ACC112 (cell line): ENCODE data around the gene LHFPL5.

Source experiments
- H2AFZ ChIP-seq: fragments of 200-600 bp; sonication (generic); one replicate; pipeline ENCODE4 v1.6.0; 2017; ENCODE audit warnings: antibody characterized with exemption, low read length; ENCODE audit not compliant: unreplicated experiment
- H3K27ac ChIP-seq: fragments of 200-600 bp; sonication (generic); 2 replicates; pipeline ENCODE4 v1.5.1; 2014; ENCODE audit warnings: low read depth, mild to moderate bottlenecking, antibody characterized with exemption, low read length, moderate library complexity
- H3K27me3 ChIP-seq: fragments of 200-600 bp; sonication (generic); 2 replicates; pipeline ENCODE4 v1.6.1; 2014; ENCODE audit warnings: mild to moderate bottlenecking, antibody characterized with exemption, low read length, moderate library complexity, mixed read lengths; ENCODE audit not compliant: insufficient read depth
- H3K36me3 ChIP-seq: fragments of 200-600 bp; sonication (generic); 2 replicates; pipeline ENCODE4 v1.6.1; 2016; ENCODE audit warnings: mild to moderate bottlenecking, antibody characterized with exemption, low read length, moderate library complexity, mixed read lengths; ENCODE audit not compliant: insufficient read depth
- H3K4me1 ChIP-seq: fragments of 200-600 bp; sonication (generic); one replicate; pipeline ENCODE4 v1.6.1; 2016; ENCODE audit warnings: low read length, mixed read lengths; ENCODE audit not compliant: insufficient read depth, unreplicated experiment, control insufficient read depth
- H3K4me3 ChIP-seq: fragments of 200-600 bp; sonication (generic); 2 replicates; pipeline ENCODE4 v1.5.1; 2014; ENCODE audit warnings: mild to moderate bottlenecking, low read depth, low read length
- H3K79me2 ChIP-seq: fragments of 200-600 bp; sonication (generic); one replicate; pipeline ENCODE4 v1.6.0; 2016; ENCODE audit warnings: low read length; ENCODE audit not compliant: control insufficient read depth, unreplicated experiment, insufficient read depth

LHFPL5 gene

DNA sequence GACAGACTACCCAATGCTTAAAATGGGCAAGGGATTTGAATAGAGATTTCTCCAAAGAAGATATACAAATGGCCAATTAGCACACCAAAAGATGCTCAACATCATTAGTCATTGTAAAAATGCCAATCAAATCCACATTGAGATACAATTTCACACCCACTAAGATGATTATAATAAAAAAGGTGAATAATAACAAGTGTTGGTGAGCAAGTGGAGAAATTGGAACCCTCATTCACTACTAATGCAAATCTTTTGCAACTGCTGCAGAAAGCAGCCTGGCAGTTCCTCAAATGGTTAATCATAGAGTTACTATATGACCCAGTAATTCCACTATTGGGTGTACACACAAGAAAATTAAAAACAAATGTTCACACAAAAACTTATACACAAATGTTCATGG is 12.4 kb downstream of the LHFPL5 start:
- H2AFZ ChIP-seq, result no peak overlapping the region

DNA sequence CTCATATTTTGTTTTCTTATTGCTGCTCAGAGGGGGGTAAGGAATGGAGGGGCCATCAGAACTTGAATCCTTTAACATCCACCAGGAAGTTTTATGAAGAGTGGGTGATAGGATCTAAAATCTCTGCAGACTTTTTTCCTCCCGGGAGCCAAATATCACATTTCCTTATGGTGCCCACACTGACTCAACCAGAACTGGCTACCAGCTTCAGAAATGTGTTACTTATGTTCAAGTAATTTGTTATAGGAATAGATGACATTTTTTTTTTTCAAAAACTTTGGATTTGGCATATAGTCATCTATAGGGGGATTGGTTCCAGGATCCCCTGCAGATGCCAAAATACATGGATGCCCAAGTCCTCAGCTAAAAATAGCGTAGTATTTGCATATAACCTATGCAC is 18.4 kb downstream of the LHFPL5 start:
- no peak overlapping the region for H3K27ac ChIP-seq
- H3K4me3 ChIP-seq, result no peak overlapping the region
- no peak overlapping the region for H2AFZ ChIP-seq
- H3K4me1 ChIP-seq, result no peaks in the 10 kb centered on the region
- no peaks in the 10 kb centered on the region for H3K36me3 ChIP-seq
- no peaks in the 10 kb centered on the region for H3K27me3 ChIP-seq
- H3K79me2 ChIP-seq, result no peaks in the 10 kb centered on the region

More for the DNA sequence above, 12.4 kb downstream of the LHFPL5 start:
- Histone ChIP-seq H3K79me2 (no peaks in the 10 kb centered on the region), H3K4me1 (no peaks in the 10 kb centered on the region), H3K4me3 (no peak overlapping the region), H3K27ac (no peak overlapping the region), H3K27me3 (no peaks in the 10 kb centered on the region), H3K36me3 (0 out of 2 replicates have a peak, but pooled peaks cover 2% of the 10 kb centered on the region)

DNA sequence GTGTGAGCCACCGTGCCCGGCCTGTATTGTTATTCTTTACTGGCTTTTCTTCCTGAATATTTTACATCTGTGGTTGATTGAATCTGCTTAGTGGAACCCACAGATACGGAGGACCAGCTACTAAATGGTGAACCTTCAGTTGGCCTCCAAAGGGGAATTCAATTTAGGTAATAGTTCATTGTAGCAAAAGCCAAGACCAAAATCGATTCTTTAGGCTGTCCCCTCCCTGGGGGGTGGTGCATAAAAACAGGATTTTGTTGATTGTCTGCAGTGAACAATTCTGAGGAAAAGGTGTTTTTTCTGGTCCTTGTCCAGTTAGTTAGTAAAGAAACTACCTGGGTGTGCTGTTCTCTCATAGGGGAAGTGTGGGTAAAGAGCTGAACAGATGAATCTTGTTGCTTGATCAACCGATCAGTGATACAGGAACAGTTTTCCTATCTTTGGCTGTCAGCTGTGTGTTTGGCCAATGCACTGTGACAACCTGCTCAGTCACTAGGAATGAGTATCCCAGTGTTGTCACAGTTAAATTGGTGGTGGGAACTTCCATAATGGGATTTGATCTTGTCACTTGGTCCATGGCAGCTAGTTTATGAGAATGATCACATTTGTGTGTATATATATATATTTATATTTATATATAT is 19.5 kb downstream of the LHFPL5 start:
- Histone ChIP-seq H3K79me2 (no peaks in the 10 kb centered on the region), H3K27me3 (no peaks in the 10 kb centered on the region), H3K36me3 (no peaks in the 10 kb centered on the region), H3K4me1 (no peaks in the 10 kb centered on the region), H3K4me3 (no peak overlapping the region), H2AFZ (no peak overlapping the region), H3K27ac (no peak overlapping the region)

DNA sequence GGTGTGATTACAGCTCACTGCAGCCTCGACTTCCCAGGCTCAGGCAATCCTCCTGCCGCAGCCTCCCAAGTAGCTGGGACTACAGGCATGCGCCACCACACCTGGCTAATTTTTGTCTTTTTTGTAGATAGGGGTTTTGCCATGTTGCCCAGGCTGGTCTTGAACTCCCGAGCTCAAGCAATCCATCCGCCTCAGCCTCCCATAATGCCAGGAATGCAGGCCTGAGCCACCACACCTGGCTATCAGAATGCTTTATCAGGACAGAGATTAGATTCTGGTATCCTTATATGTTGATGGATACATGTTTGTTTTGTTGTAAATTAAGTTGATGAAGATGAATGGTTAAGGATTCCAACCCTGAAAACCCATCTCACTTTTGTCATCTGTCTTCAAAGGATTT is 24.2 kb downstream of the LHFPL5 start:
- Histone ChIP-seq H3K27ac (no peak overlapping the region), H3K27me3 (no peaks in the 10 kb centered on the region), H3K36me3 (peaks cover 6% of the 10 kb centered on the region; the same call in 1 of the 2 replicates)

DNA sequence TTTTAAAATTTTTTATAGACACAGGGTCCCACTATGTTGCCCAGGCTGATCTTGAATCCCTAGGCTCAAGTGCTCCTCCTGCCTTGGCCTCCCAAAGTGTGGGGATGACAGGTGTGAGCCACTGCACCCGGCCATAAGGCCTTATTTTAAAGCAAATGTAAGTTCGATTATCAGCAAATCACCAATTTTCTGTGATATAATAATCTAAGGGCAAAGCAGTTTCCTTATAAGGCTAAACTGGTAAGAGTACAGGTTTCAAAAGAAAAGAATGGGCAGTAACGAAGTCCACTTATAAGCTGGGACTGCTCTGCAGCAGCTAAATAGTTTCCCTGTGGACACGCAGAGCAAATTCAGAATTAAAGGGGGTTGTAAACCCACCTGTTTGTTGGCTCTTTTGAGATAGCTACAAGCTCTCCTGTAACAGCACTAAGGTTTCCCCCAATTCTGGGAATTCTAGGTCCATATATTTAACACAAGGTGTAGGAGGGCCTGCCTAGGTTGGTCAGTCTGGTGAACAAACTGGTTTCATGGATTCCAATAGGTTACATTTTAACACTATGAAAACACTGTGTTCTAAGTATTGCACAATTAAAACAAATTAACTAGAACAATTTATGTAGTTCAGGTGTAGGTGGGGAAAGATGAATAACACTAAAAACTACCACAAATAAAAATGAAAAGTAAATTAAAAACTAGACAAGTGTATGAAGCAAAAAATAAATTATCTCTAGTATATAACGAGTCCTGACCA is 26.3 kb downstream of the LHFPL5 start:
- no peaks in the 10 kb centered on the region for H3K27me3 ChIP-seq
- H2AFZ ChIP-seq, result no peak overlapping the region
- no peaks in the 10 kb centered on the region for H3K79me2 ChIP-seq
- no peak overlapping the region for H3K27ac ChIP-seq
- H3K4me3 ChIP-seq, result no peak overlapping the region
- H3K4me1 ChIP-seq, result no peaks in the 10 kb centered on the region
- peaks cover 18% of the 10 kb centered on the region; the same call in 1 of the 2 replicates for H3K36me3 ChIP-seq

More for the DNA sequence above, 24.2 kb downstream of the LHFPL5 start:
- no peak overlapping the region for H2AFZ ChIP-seq
- no peaks in the 10 kb centered on the region for H3K4me1 ChIP-seq
- H3K79me2 ChIP-seq, result no peaks in the 10 kb centered on the region
- no peak overlapping the region for H3K4me3 ChIP-seq

DNA sequence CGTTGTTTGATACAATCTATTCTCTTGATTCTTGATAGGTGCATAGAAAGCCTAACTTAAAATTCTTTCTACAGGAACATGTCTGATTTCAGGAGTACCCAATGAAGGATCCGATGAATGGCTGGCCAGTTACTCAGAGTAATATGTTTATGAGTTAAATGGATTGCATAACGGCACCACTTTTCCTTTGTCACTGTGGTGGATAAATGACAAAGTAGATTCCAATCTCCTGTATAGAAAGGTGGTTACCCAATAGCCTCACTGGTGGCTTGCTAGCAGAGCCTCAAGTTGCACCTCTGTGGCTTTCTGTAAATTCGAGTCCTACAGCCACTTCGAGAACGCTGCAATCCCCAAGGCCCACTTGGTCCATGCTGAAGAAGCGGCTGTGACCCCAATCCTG is 28.4 kb downstream of the LHFPL5 start:
- H3K79me2 ChIP-seq, result no peaks in the 10 kb centered on the region
- no peaks in the 10 kb centered on the region for H3K4me1 ChIP-seq
- H3K4me3 ChIP-seq, result no peak overlapping the region
- 0 out of 2 replicates have a peak overlapping the region, but pooled peaks have one; percentile 14 for H3K27ac ChIP-seq
- H3K27me3 ChIP-seq, result no peaks in the 10 kb centered on the region
- no peak overlapping the region for H2AFZ ChIP-seq
- peaks cover 18% of the 10 kb centered on the region; the same call in 1 of the 2 replicates for H3K36me3 ChIP-seq

DNA sequence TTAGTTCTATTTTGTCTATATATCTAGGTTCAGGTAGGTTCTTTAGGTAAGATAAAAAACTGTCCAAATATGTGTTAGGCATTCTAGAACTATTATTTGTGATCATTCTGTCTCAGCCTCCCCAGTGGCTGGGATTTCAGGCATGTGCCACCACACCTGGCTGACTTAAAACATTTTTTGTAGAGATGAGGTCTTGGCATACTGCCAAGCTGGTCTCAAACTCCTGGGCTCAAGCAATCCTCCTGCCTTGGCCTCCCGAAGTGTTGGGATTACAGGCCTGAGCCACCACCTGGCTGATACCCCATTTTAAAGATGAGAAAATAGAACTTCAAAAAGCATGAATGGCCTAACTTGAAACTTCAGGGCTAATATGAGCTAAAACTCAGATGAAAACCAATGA is 33.9 kb downstream of the LHFPL5 start:
- Histone ChIP-seq H3K36me3 (peaks cover 19% of the 10 kb centered on the region; the same call in 1 of the 2 replicates), H3K27ac (no peak overlapping the region), H3K4me1 (no peaks in the 10 kb centered on the region), H3K79me2 (no peaks in the 10 kb centered on the region), H3K27me3 (no peaks in the 10 kb centered on the region), H3K4me3 (no peak overlapping the region), H2AFZ (no peak overlapping the region)

DNA sequence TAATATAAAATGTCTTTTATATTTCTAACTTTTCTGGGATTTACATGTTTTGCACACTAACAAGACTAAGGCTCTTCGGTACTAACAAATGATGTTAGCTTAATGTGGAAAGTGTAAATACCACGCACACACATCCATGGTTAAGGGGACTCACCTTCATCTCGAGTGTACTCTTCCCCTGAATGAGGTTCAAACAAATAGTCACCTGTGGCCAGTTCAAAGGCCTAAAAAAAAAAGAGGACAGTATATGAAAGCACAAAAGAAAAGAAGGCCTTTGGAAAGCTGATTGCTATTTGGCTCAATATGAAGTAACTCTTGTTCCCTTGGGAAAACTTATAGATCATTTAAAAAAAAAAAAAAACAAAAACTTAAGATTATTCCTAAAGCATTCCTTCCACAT is 37.2 kb downstream of the LHFPL5 start:
- Histone ChIP-seq H3K4me1 (no peaks in the 10 kb centered on the region), H2AFZ (no peak overlapping the region), H3K36me3 (peaks cover 13% of the 10 kb centered on the region; the same call in 1 of the 2 replicates), H3K4me3 (no peak overlapping the region), H3K79me2 (no peaks in the 10 kb centered on the region), H3K27ac (no peak overlapping the region), H3K27me3 (no peaks in the 10 kb centered on the region)

DNA sequence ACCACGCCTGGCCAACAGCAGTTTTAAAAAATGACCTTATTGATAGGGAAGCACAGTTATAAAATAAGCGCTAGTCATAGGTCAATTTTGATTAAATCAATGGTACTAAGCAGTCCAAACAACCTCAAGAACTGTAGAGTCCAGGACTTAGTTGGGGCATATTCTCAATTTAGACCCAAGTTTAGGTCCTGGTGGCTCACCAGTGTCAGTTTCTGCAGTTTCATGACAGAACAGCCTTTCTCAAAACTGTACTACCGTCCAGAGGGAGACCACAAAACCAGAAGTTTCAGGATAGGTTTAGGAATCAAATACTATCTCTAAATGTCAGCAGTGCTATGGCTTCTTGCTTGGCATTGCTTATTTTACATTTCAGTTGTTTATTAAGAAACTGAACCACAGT is 39.1 kb downstream of the LHFPL5 start:
- H3K79me2 ChIP-seq, result no peaks in the 10 kb centered on the region
- no peaks in the 10 kb centered on the region for H3K27me3 ChIP-seq
- H2AFZ ChIP-seq, result no peak overlapping the region
- H3K4me1 ChIP-seq, result no peaks in the 10 kb centered on the region
- no peak overlapping the region for H3K4me3 ChIP-seq
- peaks cover 28% of the 10 kb centered on the region for H3K36me3 ChIP-seq
- no peak overlapping the region for H3K27ac ChIP-seq

DNA sequence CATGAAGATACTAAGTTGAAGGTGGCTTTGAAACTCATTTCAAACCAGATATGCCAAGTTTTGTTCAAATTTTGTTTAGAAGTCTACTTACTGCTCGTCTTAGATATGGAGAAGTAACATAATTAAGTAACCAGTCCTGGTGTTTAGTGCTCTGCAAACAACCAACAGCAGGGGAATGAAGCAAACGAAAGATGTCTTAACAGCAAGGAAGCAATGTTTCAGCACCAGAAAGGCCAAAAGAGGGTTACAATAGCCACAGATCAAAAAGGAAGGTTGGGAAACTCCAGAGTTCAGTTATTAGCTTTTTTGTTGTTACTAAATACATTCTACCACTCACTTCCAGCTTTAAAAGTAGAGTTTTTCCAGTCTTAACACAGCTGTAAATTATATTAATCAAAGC is 45.1 kb downstream of the LHFPL5 start:
- Histone ChIP-seq H3K36me3 (peaks cover 36% of the 10 kb centered on the region), H3K27me3 (no peaks in the 10 kb centered on the region), H3K27ac (no peak overlapping the region), H3K79me2 (no peaks in the 10 kb centered on the region), H3K4me3 (no peak overlapping the region), H2AFZ (no peak overlapping the region), H3K4me1 (no peaks in the 10 kb centered on the region)

DNA sequence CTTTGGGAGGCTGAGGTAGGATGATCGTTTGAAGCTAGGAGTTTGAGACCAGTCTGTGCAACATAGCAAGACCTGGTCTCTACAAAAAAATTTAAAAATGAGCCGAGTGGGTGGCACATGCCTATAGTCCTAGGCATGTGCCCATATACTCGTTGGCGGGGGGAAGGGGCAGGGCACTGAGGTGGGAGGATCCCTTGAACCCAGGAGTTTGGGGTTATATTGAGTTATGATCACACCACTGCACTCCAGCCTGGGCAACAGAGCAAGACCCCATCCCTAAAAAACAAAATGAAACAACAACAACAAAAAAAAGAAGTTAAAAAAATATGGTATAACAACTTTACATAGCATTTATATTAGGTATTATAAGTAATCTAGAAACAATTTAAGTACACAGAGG is 47.8 kb downstream of the LHFPL5 start:
- no peak overlapping the region for H2AFZ ChIP-seq
- H3K27me3 ChIP-seq, result no peaks in the 10 kb centered on the region
- peaks cover 41% of the 10 kb centered on the region for H3K36me3 ChIP-seq
- H3K79me2 ChIP-seq, result no peaks in the 10 kb centered on the region
- H3K27ac ChIP-seq, result no peak overlapping the region
- no peaks in the 10 kb centered on the region for H3K4me1 ChIP-seq
- H3K4me3 ChIP-seq, result no peak overlapping the region
